HS-27A (cell line): Measurements from ENCODE around the gene EIF2AK3.
"Not testable (repeated sequence)": the region's sequence is repeated elsewhere in the genome, so short reads cannot be mapped to it uniquely, and the experiment has no call there.

Experiments used
- DNase-seq: peaks from one replicate; pipeline ENCODE4 v3.0.0-alpha.2; 2012; ENCODE audit warnings: low read depth, missing footprints

Gene EIF2AK3

DNA sequence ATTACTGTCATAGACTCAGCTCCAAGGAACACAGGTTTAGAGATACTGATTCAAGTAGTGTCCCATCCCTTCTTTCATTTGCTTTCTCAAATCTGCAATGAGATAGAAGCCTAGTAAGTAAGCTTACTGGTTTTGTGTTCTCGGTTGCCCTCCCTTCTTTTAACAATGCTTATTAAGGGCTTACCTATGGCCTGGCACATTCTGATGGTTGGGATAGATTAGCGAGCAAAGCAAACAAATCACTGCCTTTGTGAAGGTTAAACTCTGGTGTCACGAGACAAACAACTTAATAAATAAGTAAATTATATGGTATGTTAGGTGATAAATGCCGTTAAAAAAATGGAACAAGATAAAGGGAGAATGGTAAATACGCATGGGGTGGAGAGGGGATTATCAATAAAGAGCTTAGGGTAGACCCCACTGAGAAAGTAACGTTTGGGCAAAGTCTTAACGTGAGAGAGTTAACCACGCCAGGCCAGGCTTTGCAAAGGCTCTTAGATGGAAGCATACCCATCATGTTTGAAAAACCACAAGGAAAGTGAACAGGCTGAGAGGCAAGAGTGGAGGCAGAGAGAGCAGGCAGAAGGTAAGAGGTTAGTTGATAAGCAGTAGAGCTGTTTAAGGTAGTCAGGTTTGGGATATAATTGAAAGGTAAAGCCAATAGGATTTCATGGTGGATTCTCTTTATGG is 31.0 kb downstream of the EIF2AK3 start:
- no peak for DNase-seq

- DNase-seq = no peak
Observed at GRCh38 chr2:88591698-88592097, 35.6 kb downstream of the EIF2AK3 start.

DNA sequence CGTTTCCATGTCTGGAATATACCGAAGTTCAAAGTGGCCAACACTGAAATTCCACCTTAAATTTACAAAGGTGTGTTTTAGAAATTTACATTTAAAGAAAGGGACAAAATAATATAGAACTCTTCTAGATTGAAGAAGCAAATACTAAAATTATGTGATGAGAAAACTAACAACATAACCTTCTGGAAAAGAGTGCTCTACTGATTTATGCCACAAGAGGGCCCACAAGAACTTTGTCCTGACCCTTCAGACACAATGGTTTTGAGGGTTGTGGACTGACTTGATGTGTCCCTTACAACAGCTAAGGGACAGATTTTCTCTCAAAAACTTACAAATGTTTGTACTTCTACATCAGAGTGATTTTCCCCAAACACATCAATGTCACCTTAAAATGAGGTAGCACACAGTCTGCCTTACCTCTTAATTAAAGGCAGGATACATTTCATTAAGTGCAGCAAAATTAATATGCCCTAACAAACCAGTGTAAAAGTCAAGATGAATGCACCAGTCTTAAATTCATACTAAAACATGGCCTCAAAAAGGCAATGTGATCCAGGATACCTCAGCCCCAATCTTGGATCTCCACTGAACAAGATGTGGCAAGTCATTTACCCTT is 36.2 kb downstream of the EIF2AK3 start:
- DNase-seq = no peak

GRCh38 chr2:88585969-88586368 is 41.3 kb downstream of the EIF2AK3 start:
- DNase-seq = no peak

- DNase-seq = no peak
Observed at GRCh38 chr2:88582030-88582429, 45.2 kb downstream of the EIF2AK3 start.

GRCh38 chr2:88580088-88580487 is 47.2 kb downstream of the EIF2AK3 start:
- no peak for DNase-seq

DNA sequence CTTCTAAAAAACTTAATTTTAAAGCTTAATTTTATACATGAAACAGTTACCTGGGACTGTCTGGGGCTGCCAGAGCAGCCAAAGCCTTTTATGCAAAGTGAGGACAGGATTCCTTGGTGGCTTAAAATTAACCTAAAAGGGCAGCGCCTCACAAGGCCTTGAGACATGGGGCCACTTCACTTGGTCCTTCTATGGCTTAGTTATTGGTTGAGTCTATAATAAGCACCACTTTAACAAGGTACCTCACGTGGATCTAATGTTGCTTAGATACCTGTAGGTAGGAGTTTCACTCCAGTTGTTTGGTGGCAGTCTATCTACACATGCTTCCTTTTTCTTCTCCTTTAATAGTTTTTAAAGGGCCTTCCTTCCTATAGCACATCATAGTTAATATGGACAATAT is 51.6 kb downstream of the EIF2AK3 start:
- DNase-seq = no peak

GRCh38 chr2:88575051-88575450 is 52.2 kb downstream of the EIF2AK3 start:
- no peak for DNase-seq

DNA sequence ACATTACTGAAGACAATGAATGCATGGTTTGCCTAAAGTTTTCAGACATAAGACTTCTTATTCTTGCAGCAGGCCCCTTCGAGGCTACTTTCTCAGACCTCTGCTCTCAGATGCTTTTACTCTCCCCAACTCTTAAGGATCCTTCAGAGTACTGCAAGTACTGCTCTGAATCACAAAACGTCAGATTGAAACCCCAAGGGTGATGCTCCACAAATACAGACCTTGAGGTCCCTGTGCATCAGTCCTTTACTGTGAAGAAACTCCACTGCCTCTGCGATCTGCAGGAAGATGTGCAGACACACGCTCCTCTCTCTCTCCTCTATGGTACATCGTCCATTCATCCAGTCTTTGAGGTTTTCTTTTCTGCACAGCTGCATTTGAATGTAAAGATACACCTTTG is 52.8 kb downstream of the EIF2AK3 start:
- no peak for DNase-seq

- no peak for DNase-seq
Observed at GRCh38 chr2:88568179-88568578, 59.1 kb downstream of the EIF2AK3 start.

- DNase-seq = no peak
Observed at GRCh38 chr2:88564402-88564801, 62.9 kb downstream of the EIF2AK3 start.

DNA sequence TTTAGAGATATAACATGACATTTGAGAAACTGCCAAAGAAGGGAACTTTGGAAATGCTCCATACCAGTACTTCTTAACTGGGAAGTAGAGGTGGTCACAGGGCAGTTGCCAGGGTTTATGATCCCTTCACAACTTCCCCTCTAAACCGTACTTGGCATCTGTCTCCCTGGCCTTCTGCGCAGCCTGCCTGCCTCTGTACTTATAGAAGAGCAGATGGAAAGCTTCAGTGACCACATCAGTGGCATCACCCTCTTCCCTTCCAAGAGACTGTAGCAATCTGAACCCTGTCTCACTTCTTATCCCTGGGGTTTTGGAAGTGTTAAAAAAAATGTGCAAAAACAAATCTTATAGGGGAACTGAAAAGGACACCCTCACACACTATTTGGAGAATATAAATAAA is 64.1 kb downstream of the EIF2AK3 start:
- DNase-seq = no peak

- no peak for DNase-seq
Observed at GRCh38 chr2:88561646-88562388, 65.4 kb downstream of the EIF2AK3 start.

DNA sequence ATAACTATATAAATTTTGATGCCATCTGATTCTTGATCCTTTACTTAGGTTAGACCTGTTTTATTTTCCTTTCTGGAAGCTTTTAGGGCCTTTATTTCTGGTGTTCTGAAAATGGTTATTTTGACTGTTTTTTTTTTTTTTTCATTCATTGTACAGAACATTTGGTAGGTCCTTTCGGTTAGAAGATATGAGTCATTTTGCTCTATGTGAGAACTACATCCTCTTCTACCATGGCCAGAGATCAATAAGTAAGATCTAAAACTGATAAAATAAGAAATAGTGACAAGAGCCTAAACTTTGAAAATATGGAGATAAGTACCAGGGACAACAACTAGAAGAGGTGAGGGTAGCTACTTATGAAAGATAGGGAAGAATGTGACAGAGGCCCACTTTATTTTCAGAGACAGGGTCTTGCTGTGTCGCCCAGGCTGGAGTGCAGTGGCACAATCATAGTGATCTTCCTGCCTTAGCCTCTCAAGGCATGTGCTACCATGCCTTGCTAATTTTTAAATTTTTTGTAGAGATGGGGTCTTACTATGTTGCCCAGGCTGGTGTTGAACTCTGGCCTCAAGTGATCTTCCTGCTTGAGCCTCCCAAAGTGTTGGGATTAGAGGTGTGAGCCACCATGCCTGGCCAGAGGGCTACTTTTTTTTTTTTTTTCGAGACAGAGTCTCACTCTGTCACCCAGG is 66.5 kb downstream of the EIF2AK3 start:
- no peak for DNase-seq

DNA sequence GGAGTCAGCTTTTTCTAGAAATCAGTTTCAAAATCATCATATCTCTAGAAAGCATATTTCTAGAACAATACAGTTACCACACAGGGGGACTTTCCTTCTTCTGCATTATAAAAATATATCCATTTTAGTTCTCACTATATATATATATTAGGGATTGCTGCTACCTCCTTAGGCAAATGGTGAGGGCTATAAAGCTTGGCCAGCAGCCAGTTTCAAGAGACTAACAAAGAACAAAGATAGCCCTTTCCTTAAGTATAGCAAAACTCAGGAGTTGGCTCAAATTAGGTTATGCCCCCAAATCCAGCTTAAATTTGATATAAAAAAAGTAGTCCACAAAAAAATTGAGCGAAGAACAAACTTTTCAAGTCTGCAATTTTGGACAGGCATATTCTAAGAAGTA is 70.0 kb downstream of the EIF2AK3 start:
- no peak for DNase-seq

DNA sequence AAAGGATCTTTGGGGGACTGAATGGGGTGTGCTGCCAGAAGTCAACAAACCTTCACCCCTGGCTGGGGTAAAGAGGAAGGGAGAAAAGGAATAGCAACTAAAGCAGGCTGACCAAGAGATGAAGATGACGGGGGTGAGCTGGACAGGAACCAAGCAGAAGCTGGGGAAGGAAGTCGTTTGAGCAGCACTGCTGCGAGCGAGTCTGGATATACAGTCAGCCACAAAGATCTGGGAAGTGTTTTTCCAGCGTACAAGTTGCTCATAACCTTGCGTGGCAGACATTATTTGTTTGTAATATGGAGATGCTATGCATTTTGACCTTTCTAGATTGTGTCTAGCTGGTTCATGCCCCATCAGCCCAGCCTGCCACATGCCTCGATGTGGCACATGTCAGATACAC is 71.2 kb downstream of the EIF2AK3 start:
- no peak for DNase-seq

DNA sequence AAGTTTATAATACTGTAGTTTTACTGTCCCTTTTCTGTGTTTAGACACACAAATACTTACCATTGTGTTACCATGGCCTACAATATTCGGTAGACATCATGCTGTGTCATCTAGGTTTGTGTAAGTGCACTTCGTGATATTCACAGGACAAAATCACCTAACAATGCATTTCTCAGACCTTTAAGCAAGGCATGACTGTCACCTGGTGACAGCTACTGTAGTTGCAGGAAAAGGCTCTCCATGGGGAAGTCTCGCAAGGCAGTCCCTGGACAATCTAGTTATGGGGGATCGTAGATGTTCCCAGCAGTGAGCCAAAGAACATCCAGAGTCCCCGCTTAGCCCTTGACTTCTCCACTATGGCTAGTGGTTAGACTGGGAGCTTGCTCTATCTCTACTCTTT is 73.1 kb downstream of the EIF2AK3 start:
- no peak for DNase-seq

GRCh38 chr2:88549616-88550292 is 77.5 kb downstream of the EIF2AK3 start:
- no peak for DNase-seq

DNA sequence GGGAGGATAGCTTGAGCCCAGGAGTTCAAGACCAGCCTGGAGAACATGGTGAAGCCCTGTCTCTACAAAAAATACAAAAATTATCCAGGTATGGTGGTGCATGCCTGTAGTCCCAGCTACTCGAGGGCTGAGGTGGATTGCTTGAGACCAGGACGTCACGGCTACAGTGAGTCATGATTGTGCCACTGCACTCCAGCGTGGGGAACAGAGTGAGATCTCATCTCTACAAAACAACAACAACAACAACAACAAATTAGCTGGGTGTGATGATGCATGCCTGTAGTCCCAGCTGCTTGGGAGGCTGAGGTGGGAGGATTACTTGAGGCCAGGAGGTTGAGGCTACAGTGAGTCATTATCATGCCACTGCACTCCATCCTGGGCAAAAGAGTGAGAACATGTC is 81.0 kb downstream of the EIF2AK3 start:
- DNase-seq = not testable (repeated sequence)

DNA sequence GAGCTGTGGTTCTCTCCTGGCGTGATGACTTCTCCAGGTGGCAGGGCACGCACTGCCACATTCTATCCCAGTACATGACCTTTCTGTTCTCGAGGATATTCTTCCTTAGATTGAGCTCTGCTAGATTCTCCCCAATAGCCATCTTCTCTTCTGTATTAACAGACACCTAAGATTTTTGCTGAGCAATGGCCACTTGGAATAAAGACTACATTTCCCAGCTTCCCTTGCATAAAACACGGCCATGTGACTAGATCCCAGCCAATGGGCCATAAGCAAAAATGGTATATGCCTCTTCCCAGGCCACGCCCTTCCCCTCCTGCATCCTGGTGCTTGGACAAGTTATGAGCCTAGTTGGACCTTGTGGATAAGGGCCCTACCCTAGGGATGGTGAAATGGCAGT is 82.1 kb downstream of the EIF2AK3 start:
- DNase-seq = no peak

GRCh38 chr2:88543541-88544057 is 83.7 kb downstream of the EIF2AK3 start:
- no peak for DNase-seq

DNA sequence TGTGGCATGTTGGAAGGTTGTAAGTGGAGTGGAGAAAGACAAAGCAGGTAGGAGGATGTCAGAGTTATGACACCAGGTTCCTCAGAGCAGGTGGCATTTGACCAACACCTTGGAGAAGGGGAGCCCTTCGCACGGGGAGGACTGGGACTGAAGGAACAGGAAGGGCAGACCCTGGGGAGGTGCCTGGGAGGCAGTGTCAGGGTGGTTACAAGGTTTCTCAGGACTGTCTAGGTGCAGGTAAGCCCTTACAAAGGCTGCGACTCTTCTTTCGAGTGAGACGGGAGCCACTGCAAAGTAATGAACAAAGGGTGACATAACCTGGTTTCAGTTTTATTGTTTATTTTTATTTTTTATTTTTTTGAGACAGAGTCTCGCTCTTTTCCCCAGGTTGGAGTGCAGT is 84.6 kb downstream of the EIF2AK3 start:
- DNase-seq = no peak
